Activated T-cell treated with anti-CD3 and anti-CD28 coated beads for 1 hour (primary cell): ENCODE data around the gene MRPL38.

Experiments
- DNase-seq: peaks from one replicate; pipeline ENCODE4 v3.0.0-alpha.2; 2020; ENCODE audit warnings: low read depth

The MRPL38 gene

GRCh38 chr17:75904749-75905521 is at the start of gene MRPL38:
MRPL38 (minus strand) TSS chr17:75904884; CDS start chr17:75904875, 9 bp downstream.
- DNase-seq = peak; percentile 85

DNA sequence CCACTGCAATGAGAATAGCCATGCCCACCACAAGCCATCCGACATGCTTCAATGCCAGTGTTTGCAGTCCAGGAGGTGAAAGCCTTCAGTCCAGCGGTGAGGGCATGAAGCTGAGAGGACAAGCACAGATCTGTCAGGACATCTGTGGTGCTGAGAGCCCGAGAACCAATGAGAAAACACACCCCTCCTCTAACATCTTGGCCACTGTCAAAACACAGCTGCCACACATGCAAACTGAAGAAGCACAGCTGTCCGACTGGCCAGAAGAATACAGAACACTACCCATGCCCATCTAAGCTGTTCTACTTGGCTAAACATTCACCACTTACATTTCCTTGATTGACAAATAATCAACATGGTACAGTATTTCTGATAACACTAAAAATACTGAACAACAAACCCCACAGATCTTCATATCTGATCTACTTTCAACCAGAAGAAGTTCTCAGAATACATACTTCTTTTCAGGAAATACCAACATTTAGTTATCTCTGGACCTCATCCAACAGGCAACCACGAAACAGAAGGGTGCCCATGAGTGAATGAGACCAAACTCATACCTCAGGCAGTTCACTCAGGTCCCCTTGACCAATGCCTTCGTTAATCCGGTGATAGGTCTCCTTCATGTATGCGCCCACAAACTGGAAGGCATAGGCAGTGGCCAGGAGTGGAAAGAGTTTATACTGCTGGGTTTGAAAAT is 46.3 kb upstream of the MRPL38 start:
- no peak for DNase-seq

GRCh38 chr17:75950421-75950820 is 45.7 kb upstream of the MRPL38 start:
- DNase-seq = no peak

- no peak for DNase-seq
Measured at GRCh38 chr17:75945211-75945610, 40.5 kb upstream of the MRPL38 start.

DNA sequence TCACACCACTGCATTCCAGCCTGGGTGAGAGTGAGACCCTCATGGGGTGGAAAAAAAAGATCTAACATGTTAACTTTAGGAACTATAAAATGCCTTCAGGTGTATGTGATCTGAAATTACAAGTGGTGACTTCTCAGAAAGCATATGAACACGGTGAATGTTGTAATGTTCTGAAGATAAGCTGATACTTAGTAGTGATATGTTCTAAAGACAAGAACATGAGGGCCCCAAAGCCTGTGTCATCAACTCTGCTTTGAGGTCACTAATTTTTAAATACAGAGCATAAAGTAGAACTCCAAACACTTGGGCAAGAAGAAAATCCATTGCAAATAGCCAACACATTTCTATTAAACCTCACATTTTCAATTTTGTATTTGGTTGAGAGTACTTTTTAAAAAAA is 38.8 kb upstream of the MRPL38 start:
- no peak for DNase-seq

- DNase-seq = no peak
Measured at GRCh38 chr17:75942473-75942872, 37.8 kb upstream of the MRPL38 start.

DNA sequence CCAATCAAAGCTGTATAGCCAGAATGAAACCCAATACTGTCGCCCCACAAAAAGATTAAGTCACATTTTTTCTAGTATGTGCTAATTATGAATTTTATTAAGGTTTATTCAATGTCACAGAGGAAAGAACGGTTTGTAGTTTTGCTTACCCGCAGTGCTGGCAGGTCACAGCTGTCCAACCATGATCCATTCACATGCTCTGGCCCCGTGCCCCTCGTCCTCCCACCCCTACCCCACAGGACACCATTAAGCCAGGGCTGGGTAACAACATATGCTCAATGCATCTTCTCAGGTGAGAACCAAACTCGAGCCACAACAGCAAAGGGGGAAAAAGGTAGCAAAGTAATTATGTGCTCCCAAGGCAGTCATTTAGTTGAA is 36.7 kb upstream of the MRPL38 start:
- no peak for DNase-seq

DNA sequence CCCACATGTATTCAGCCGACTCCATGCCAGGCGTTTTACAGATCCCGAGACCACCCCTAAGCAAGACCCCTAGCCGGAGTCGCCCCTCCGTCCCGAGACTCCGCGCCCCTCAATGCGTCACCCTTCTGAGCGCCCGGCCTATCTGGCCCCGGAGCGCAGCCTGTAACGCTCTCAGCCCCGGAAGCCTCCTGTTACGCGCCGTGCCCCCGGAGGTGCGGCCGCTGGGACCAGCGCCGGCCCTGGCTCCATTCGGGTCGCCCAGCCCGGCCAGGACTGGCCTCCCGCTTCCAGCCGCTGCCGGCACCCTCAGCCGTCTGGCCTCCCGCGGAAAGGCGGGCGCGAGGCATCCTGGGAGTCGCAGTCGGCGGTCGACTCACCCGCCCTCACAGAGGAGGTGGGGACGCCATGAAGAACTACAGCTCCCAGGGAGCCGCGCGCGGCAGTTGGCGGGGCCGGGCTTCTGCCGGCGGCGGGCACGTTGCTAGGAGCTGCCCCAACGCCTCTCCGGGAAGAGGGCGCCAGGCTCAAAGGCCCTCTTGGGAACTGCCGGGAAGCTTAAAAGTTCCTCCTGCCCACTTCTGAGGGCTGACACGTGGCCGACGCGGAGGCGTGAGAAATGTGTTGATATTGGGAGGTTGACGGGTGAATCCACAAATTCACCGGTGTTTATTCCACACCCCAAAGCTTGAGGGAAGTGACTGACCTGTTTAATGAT is 36.2 kb upstream of the MRPL38 start, which contains the start of gene FBF1:
Gene FBF1, minus strand, starts transcription at position 316 of the 715 bp plus-strand sequence. CDS start 2,893 bp downstream, outside the sequence.
- peak; percentile 80 for DNase-seq

DNA sequence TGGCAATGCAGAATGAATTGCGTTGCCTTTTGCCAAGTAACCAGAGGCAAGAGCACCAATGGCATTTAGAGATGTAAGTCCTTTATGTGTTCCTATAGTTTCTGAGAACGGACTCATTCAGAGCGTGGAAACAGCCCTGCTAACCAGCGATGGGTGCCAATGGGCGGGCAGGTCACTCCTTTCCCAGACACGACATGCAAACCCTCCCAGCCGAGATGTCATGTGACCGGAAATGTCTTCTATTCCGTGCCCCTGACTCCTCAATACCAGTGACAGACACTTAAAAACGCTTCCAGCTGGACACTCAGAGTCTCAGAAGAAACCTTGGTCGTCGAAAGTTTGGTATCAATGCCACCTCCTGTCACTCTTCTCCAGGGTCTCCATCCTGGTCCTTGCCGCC is 33.0 kb upstream of the MRPL38 start:
- no peak for DNase-seq

DNA sequence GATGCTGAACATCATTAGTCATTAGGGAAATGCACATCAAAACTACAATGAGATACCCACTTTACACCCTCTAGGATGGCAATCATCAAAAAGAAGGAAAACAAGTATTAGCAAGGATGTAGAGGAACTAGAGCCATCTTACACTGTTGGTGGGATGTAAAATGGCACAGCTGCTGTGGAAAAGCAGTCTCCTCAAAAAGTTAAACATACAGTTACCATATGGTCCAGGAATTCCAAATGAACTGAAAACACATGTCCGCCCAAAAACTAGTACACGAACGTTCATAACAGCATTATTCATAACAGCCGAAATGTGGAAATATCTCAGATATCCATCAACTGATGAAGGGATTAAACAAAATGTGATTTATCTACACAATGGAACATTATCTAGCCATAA is 29.1 kb upstream of the MRPL38 start:
- DNase-seq = no peak

DNA sequence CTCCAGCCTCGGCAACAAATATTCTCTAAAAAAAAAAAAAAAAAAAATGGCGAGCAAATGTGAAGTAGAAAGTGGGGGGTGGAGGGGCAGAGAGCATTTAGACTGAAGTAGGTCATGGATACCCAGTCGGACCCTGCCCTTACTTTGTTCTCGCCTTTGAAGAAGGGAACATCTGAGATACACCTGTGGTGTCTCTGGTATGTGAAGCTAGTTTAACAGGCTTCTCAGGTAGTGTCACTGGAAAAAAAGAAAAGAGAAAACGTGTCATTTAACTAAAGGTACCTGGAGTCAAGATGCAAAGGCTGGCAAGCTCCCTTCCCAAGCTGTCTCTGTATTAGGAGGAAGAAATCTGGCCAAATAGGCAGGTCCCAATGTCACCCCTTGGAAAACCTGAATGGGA is 28.2 kb upstream of the MRPL38 start:
- no peak for DNase-seq

GRCh38 chr17:75931062-75931461 is 26.4 kb upstream of the MRPL38 start:
- DNase-seq = no peak

GRCh38 chr17:75927286-75927922 is 22.7 kb upstream of the MRPL38 start:
- no peak for DNase-seq

DNA sequence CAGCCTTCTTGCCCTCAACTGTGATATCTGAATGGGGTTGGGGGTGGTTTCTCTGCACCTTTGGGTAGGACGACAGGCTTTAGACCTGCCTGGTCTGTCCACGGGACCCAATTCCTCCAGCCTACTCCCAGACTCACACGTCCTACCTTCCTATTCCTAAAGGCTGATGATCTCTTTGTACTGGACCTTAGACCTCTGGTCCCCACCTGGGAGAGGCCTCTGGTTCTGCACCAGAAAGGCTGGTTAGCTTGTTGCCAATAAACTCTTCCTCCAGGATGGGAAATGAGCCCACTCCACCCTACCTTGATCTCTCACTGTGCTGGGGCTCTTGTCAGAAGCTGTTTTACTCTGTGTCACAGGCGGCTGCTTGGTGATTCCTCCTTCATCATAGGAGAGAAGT is 21.8 kb upstream of the MRPL38 start:
- no peak for DNase-seq

DNA sequence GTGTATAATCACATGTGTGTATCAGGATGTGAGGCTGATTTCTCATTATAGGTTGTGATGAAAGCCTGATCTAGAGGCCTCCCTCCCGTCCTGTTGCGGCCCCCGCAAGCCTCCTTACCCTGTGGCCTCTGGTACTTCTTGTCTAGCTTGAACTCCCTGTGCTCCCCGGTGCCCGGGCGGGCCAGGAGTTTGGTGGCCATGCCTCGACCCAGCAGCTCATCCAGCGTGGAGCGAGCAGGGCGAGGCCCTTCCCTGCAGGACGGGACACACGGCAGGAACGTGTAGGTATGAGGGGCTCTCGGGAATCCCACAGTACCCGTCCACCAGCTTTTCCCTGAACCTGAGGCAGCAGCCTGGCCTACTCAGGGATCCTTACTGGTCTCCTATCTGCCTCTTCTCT is 21.2 kb upstream of the MRPL38 start:
- DNase-seq = no peak

- no peak for DNase-seq
Measured at GRCh38 chr17:75925103-75925502, 20.4 kb upstream of the MRPL38 start.

DNA sequence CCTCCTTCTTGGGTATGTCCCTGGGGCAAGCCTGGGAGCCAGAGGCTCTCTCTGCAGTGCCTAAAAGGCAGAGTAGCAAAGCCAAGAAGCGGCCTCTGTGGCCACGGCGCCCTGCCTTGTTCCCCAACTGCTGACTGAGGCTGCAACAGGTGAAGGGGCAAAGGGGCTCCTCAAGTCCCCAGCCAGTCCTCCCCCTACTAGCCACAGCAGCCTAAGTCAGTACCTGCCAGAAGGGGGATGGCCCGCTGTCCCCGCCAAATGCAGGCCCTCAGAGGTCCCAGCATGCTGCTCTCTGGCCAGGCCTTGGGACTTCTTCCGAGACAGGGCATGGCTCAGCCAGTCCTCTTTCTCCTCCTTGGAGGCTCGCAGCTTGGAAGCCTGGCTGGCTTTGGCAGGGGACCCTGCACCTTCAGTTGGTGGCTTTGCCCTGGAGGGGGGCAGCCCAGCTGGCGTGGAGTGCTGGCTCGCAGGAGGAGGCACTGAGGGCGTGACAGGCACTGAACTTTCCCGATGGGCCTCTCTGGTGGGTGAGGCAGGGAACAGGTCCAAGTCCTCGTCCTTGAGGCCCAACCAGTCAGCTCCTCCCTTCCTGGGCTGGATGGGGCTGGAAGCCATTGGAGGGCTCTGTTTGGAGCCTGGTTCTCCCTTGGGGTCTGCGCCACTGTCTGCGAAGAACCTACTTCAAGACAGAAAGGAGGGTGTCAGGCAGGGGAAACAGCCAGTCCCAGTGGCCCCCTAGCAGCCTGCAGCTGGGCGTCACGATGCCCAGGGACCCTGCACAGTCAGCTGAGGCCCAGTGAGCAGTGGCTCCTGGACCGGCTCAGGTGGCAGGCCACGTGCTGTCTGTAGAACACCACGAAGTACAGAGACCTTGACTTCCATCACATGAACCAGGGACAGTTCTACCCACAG is 18.5 kb upstream of the MRPL38 start:
- DNase-seq = no peak

GRCh38 chr17:75922173-75922961 is 17.7 kb upstream of the MRPL38 start:
- no peak for DNase-seq

DNA sequence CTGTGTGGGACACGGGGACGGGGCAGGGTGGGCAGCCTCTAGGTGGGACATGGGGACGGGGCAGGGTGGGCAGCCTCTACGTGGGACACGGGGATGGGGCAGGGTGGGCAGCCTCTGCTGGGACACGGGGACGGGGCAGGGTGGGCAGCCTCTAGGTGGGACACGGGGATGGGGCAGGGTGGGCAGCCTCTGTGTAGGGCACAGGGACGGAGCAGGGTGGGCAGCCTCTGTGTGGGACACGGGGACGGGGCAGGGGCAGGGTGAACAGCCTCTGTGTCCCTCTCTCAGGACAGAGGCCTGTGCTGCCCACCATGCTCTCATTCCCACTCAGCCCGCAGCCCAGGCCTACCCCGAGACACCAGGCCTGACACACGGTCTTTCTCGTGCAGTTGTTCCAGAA is 16.9 kb upstream of the MRPL38 start:
- DNase-seq = no peak

GRCh38 chr17:75920045-75920560 is 15.4 kb upstream of the MRPL38 start:
- no peak for DNase-seq
